NOMO-1 treated with DMSO at 0.1 percent for 48 hours (cell line): Measurements from ENCODE around the gene PDPR.
"Not testable (repeated sequence)": the region's sequence is repeated elsewhere in the genome, so short reads cannot be mapped to it uniquely, and the experiment has no call there.

Experiments
- DNase-seq: peaks from one replicate; lab custom pipeline; 2025; ENCODE audit not compliant: unreplicated experiment; lab: John Stamatoyannopoulos, UW

PDPR gene

GRCh38 chr16:70127706-70128105, 13.6 kb downstream of the PDPR start:
- DNase-seq, result not testable (repeated sequence)

- DNase-seq, result not testable (repeated sequence)
These were observed 14.7 kb downstream of the PDPR start for GRCh38 chr16:70128844-70129243.

GRCh38 chr16:70135796-70136195, 21.7 kb downstream of the PDPR start:
- DNase-seq, result not testable (repeated sequence)

- not testable (repeated sequence) for DNase-seq
These were observed 22.5 kb downstream of the PDPR start for GRCh38 chr16:70136595-70136994.

GRCh38 chr16:70142739-70143138, 28.6 kb downstream of the PDPR start:
- DNase-seq, result not testable (repeated sequence)

- not testable (repeated sequence) for DNase-seq
These were observed 29.2 kb downstream of the PDPR start for GRCh38 chr16:70143231-70143895.

GRCh38 chr16:70147853-70148252, 33.7 kb downstream of the PDPR start:
- not testable (repeated sequence) for DNase-seq

- DNase-seq, result not testable (repeated sequence)
These were observed 34.3 kb downstream of the PDPR start for GRCh38 chr16:70148453-70148852.

GRCh38 chr16:70149296-70149695, 35.2 kb downstream of the PDPR start:
- DNase-seq, result not testable (repeated sequence)

GRCh38 chr16:70151391-70151790, 37.3 kb downstream of the PDPR start:
- no peak for DNase-seq

GRCh38 chr16:70151941-70152509, 37.9 kb downstream of the PDPR start:
- no peak for DNase-seq

- no peak for DNase-seq
These were observed 38.6 kb downstream of the PDPR start for GRCh38 chr16:70152578-70153302.

- DNase-seq, result not testable (repeated sequence)
These were observed 40.6 kb downstream of the PDPR start for GRCh38 chr16:70154736-70155135.

GRCh38 chr16:70156207-70156978, 42.3 kb downstream of the PDPR start:
- no peak for DNase-seq

GRCh38 chr16:70157105-70157476, 43.0 kb downstream of the PDPR start:
- no peak for DNase-seq

GRCh38 chr16:70157477-70158260, 43.5 kb downstream of the PDPR start:
- DNase-seq, result no peak

- no peak for DNase-seq
These were observed 44.3 kb downstream of the PDPR start for GRCh38 chr16:70158261-70158939.

GRCh38 chr16:70159355-70160348, 45.5 kb downstream of the PDPR start:
- DNase-seq, result no peak

- DNase-seq, result no peak
These were observed 46.3 kb downstream of the PDPR start for GRCh38 chr16:70160388-70160787.
